Measurements from ENCODE around the gene UBE2O.
A peak's percentile ranks its signal among the peaks of the same experiment; 100 is the strongest.

Gene UBE2O

DNA sequence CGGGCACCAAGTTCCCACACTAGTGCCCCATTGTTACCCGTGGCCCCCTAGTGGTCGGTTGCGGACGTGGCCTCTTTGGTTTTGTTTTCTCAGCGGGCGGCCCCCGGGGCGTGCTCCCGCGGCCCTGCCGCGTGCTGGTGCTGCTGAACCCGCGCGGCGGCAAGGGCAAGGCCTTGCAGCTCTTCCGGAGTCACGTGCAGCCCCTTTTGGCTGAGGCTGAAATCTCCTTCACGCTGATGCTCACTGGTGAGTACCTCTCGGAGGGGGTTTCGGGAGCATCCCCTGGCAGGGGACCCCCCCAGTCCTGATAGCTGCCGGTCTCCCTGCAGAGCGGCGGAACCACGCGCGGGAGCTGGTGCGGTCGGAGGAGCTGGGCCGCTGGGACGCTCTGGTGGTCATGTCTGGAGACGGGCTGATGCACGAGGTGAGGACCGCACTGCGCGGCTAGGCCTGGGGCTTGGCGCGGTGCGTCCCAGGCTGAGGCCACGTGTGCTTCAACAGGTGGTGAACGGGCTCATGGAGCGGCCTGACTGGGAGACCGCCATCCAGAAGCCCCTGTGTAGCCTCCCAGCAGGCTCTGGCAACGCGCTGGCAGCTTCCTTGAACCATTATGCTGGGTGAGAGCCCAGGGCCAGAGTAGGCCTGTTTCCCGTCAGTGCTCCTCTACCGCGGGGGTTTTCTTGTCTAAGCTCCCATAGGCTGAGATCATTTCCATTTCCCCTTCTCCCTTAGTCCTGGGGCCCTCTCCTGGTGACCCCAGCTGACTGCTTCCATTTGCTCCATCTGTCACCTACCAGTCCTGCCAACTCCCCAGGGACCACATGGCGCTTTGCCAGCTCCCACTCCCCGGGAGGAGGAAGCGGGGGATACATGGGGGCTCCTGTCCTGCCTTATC lies 66.8 kb downstream of the UBE2O start:
- DNase-seq = peak; percentile 71

DNA sequence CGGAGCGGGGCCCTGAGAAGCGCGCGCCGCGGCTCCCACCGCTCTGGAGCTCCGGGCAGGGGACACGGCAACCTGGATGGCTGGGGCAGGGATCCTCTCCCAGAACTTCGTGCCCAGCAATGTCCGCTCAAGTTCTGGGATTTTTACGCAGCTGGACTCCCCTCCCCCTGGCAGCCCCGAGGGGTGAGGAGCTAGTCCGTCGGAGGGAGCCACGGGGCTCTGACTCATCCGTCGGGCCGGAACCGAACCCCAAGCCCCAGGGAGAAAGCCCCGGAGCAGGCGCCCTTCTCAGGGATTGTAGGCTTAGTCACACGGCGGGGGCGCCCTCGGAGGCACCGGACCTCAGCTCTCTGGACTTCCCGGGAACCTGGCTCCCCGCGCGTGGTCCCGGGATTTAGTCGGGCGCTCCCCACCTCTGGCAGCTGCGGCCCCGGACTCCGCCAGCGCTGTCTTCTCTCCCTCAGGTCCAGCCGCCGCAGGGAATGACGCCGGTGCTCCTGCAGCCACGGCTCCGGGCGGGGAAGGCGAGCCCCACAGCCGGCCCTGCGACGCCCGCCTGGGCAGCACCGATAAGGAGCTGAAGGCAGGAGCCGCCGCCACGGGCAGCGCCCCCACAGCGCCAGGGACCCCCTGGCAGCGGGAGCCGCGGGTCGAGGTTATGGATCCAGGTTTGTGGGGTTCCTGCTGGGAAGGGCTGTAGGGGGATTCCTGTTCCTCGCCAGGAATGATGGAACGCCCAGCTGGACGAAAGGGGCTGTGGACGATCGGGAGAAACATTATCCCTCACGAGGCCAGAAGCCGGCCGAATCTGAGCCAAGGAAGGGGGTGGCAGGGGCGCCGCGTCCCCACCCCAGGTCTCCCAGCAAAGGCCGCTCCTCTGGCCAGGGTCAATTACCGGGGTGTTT lies 67.7 kb downstream of the UBE2O start:
- DNase-seq = no peak

DNA sequence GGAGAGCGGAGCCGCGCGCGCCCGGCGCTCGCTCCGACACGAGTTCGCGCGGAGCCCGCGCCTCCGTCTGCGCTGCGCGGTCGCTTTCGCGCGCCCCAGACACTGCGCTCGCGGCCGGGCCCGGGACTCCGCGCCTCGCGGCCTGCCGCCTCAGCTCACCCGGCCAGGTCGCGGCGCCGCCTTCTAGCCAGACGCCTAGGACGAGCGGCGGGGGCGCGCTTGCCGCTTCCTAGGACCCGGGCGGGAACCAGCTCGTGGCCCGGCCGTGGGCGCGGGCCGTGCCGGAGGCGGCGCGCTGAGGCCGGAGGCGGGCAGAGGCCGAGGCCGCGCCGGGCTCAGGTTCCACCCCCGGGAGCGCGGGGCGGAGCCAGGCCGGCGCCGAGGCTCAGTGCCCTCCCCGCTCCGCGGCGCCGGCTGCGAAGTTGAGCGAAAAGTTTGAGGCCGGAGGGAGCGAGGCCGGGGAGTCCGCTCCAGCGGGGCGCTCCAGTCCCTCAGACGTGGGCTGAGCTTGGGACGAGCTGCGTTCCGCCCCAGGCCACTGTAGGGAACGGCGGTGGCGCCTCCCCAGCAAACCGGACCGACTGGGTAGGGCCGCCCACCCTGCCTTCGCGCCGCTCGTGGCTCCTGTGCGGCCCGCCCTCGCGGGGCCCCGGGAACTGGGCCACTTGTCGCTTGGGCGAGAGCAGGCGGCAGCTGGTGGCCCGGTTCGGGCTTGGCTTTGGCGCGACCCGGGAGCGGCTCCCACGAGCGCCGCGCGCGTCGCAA lies 68.5 kb downstream of the UBE2O start, which contains the start of gene SPHK1:
Gene SPHK1, plus strand, starts transcription at position 388 of the 765 bp plus-strand sequence. CDS start 1,036 bp downstream, outside the sequence.
- peak; percentile 34 for DNase-seq

- DNase-seq = peak; percentile 31
Measured at GRCh38 chr17:76383546-76384221, 69.3 kb downstream of the UBE2O start.

DNA sequence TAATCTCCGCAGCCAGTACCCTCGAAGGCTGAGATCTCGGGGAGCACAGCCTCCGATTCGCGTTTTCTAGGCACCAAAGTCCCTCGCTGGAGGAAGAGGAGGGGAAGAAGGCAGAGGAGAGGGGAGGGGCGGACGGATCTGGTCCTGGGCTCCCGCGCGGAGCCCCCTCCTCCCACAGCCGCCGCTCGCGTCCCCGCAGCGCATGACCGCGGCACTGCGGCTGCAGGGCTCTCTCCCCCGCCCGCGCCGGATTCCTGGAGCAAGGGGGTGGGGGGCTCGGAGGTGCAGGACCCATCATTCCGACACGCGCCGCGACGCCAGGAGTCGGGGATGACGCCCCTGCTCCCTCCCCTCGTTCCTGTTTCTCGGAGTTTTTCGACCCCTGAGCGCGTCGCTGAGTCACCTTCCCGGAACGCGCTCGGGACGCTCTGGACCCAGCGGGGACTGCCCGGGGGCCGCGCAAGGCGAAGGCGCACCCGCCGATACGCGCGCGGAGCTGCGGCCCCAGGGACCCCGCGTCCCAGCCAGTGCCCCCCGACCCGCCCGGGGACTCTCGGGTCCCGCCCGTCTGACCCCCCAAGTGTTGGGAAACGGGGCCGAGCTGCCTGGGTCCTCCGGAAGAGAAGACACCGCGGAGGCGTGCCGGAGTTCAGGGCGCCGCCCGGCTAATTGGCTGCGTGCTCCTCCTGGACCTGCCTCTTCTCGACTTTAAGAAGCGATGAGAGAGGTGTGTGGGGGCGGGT lies 70.0 kb downstream of the UBE2O start:
- DNase-seq = peak; percentile 49

DNA sequence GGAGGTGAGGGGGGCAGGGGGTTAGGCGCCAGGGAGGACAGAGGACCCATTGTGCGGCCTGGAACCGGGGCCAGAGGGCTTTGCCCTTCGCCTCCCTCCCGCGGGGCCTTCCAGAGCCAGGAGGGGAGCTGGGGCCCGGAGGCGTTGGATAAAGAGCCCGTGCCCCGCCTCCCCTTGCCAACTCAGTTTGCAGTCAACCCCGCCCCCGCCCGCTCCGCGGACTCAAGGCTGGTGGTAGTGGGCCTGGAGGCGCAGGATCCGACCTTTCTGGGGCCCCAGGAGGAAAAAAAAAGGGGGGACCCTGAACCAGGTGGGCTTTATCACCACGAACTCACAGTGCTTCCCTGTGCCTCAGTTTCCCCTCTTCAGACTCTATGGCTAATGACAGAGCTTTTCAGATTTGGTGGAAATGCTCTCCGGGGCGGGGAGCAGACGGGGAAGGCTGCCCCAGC lies 70.6 kb downstream of the UBE2O start:
- DNase-seq = no peak

DNA sequence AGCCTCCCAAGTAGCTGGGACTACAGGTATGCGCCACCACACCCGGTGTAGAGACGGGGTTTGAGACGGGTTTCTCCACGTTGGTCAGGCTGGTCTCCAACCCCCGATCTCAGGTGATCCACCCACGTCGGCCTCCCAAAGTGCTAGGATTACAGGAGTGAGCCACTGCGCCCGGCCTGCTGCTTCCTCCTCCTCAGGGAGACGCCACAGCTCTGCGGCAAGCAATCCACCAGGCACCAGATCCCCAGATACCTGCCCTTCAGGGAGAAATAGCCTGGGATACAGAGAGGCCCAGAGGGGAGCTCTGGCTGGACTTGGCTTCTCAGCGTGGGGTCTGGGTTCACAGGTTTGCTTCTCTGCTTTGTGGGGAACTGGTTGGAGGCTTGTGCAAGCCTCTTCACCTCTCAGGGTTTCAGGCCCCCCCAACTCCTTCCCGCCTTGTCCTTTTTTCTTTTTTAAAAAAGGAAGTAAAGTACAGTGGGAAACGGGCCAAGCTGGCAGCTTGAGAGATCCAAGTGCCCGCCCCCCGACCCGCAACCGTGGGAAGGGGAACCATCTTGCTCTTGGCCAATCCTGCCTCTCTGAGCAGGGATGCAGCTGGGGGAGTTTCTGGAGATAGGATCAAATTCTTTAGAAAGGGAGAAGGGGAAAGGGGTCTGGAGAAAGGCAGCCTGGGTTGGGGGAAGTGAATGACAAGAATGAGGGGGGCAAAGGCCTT lies 71.2 kb downstream of the UBE2O start:
- no peak for DNase-seq

GRCh38 chr17:76379646-76380376 lies 73.1 kb downstream of the UBE2O start:
- DNase-seq = no peak

DNA sequence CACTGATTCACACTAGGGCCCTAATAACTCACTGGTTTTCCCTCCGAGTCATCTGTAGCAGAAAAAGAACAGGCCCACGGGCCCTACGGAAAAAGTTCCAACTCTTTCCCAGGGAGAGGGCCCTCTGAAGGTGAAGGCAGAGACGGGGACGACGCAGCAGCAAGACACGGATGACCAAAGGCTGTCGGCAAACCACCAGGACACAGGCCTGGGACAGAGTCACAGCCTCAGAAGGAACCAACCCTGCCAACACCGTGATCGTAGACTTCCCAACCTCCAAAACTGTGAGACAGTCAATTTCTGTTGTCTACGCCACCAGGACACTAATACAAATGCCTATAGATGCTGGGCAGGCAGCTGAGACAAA lies 73.7 kb downstream of the UBE2O start:
- DNase-seq = no peak

GRCh38 chr17:76378548-76379274 lies 74.2 kb downstream of the UBE2O start:
- DNase-seq = no peak

GRCh38 chr17:76376318-76377133 lies 76.4 kb downstream of the UBE2O start:
- DNase-seq = no peak

DNA sequence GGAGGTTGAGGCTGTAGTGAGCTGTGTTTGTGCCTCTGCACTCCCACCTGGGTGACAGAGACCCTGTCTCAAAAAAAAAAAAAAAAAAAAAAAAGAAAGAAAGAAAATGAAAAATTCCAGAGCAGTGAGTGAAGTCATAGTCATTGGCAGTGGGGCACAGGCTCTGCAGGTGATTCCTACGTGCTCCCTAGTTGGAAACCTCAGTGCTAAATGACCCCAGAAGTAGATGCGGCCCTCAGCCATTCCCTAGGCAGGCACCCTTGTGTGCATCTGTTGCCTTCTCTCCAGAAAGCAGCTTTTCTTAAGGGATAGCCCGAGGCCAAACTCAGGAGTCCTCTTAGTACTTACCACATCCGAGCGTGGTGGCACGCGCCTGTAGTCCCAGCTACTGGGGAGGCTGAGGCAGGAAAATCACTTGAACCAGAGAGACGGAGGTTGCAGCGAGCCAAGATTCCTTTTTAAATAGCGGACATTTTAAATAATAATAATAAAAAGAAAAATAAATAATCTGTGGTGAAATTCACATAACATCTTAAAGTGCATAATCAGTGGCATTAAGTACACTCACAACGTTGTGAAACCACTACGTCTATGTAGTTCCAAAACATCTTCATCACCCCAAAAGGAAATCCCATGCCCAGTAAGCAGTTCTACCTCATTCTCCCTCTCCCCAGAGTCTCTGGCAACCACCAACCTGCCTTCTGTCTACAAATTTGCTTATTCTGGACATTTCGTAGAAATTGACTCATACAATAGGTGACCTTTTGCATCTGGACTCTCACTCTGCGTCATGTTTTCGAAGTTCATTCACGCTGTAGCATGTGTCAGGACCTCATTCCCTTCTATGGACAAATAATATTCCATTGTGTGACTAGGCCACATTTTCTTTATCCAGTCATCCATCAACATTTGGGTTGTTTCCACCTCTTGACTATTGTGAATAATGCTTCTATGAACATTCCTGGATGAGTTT lies 81.0 kb downstream of the UBE2O start:
- no peak for DNase-seq

DNA sequence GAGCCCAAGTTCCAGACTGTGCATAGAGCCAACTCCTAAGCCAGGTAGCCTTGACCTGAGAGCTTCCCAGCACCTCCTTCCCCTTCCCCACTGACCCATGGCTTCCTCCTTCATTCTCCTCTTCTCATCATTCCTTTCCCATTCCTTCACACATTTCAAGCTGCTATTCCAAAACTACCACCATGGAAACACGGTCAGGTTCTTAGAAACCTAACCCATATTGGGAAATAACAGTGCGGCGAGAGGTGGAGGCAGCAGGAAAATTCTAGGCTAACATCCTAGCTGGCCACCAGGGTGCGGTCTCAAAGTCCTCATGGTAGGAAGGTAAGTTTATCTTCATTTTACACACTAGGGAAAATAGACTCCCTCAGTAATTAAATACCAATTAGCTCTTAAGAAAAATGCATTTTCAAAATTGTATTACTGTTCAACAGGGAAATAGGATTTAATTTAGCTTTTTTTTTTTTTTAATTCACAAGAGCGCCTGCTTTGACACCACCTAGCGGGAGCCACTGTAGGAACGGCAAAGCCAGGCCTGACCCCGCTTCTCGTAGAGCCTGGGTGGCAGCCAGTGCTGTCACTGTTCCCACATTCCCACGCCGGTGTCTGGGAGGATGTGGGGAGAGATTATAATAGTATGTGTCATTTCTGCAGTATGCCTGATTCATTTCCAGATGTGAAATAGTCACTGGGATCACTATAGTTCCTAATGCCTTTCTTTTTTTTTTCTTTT lies 82.5 kb downstream of the UBE2O start:
- no peak for DNase-seq

DNA sequence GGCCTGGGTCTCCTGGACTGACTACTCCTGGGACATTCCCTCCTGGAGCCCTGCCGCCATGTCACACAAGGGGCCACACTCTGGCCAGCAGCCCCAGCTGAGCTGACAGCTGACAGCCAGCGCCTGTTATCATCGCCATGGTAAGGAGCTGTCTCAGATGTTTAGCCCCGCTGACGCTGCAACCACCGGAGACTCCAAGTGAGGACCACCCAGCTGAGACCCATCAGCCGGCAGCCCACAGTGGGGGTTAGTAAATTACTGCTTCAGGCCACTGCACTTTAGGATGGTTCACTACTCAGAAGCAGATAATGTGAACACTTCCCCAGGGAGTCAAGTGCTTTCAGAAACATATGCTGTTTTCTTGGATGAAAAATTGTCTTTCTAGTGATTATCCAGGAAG lies 83.1 kb downstream of the UBE2O start:
- no peak for DNase-seq

DNA sequence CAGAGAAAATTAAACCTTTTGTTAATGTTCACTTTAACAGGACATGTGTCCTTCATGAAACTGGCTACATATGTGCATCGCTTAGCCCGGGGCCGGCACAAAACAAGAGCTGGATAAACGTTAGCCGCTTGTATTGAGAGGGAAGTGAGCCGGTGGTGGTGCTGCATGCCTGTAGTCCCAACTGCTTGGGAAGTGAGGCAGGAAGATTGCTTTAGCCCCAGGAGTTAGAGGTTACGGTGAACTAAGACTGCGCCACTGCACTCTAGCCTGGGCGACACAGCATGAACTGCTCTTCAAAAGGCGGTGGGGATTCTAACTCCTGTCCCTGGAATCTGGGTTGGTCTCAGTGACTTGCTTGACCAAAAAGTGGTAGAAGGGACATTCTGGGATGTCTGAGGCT lies 83.6 kb downstream of the UBE2O start:
- DNase-seq = no peak

DNA sequence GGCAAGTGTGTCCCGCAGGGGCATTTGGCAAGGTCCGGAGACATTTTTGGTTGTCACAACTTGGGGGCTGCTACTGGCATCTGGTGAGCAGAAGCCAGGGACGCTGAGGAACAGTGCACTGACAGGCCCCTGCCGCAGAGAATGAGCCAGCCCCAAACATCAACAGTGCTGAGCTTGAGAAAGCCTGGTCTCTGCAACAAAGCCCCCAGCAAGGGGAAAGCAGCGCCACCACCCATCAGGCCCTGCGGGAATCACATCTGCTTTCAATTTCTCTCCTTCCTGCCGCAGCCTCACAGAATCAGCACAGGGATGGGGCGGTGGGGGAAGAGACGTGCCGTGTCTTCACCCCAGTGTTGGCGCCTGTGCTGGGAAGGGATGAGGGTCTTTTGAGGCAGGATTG lies 84.4 kb downstream of the UBE2O start:
- no peak for DNase-seq
